GM18511 (cell line): ENCODE measurements around the gene GPR87.

Experiments used
- ATAC-seq: cut with Tn5 transposase; IDR thresholded peaks from one replicate; pipeline ENCODE4 v1.9.1; 2021; ENCODE audit warnings: mild to moderate bottlenecking, moderate library complexity; ENCODE audit not compliant: unreplicated experiment

The GPR87 gene

GRCh38 chr3:151283907-151284461, 32.6 kb downstream of the GPR87 start:
- no peak for ATAC-seq

GRCh38 chr3:151283387-151283786, 33.2 kb downstream of the GPR87 start:
- no peak for ATAC-seq

- ATAC-seq: peak; percentile 59
These were observed 33.7 kb downstream of the GPR87 start for GRCh38 chr3:151282921-151283320.

- ATAC-seq: no peak
These were observed 34.8 kb downstream of the GPR87 start for GRCh38 chr3:151281671-151282324.

- ATAC-seq: no peak
These were observed 38.4 kb downstream of the GPR87 start, which contains the start of gene P2RY14 for GRCh38 chr3:151278230-151278629. TSS of gene P2RY14 (minus strand) at chr3:151278542. CDS start at chr3:151214316, 64,226 bp downstream.

- peak; percentile 64 for ATAC-seq
These were observed 40.0 kb downstream of the GPR87 start for GRCh38 chr3:151276687-151277042.

GRCh38 chr3:151276038-151276686, 40.5 kb downstream of the GPR87 start:
- ATAC-seq: peak; percentile 27

GRCh38 chr3:151275091-151275490, 41.5 kb downstream of the GPR87 start:
- ATAC-seq: no peak

GRCh38 chr3:151269631-151270030, 47.0 kb downstream of the GPR87 start:
- ATAC-seq: no peak

GRCh38 chr3:151268267-151269235, 48.1 kb downstream of the GPR87 start:
- peak; percentile 48 for ATAC-seq

GRCh38 chr3:151267066-151267465, 49.6 kb downstream of the GPR87 start:
- ATAC-seq: no peak

GRCh38 chr3:151265866-151266265, 50.8 kb downstream of the GPR87 start:
- ATAC-seq: peak; percentile 99

- ATAC-seq: no peak
These were observed 51.5 kb downstream of the GPR87 start for GRCh38 chr3:151265166-151265565.

GRCh38 chr3:151264605-151265004, 52.0 kb downstream of the GPR87 start:
- no peak for ATAC-seq

GRCh38 chr3:151262871-151263525, 53.6 kb downstream of the GPR87 start:
- no peak for ATAC-seq

- ATAC-seq: no peak
These were observed 57.0 kb downstream of the GPR87 start for GRCh38 chr3:151259664-151260063.

GRCh38 chr3:151256749-151257148, 59.9 kb downstream of the GPR87 start:
- no peak for ATAC-seq

- ATAC-seq: no peak
These were observed 67.8 kb downstream of the GPR87 start for GRCh38 chr3:151248772-151249337.
